ENCODE measurements around the gene OR4K5. TPM values are rescaled to one million over a fixed set of nuclear protein-coding genes. Genes with fewer than 3 reads are reported as not detected.

OR4K5 gene
- total RNA-seq, 1 experiment from 2014 or later = not detected

DNA sequence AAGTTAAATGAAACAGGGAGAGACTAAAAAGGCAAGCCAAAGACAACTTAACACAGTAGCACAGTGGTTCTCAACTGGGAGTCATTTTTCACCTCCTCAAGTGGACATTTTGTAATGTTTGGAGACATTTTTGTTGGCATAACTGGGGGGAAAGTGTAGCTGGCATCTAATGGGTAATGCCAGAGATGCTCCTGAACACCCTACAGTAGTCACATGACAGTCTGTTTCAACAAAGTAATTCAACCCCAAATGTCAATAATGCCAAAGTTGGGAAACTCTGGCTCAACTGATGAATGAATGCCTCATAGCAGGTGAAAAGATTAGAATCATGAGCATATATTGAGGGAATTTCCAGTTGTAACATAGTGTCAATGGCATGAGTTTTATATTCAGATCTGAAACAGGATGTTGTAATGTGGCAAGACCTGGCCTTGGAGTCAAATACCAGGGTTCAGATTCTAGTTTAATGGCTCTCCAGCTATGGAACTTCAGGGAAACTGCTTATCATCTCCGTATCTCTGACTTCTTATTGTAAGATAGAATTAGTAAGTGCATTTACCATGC, 2.4 kb upstream of the OR4K5 start:
- Histone ChIP-seq H2AK5ac (ENCODE audit: insufficient read length, low read length) (no peak overlapping the region), H3K9ac (ENCODE audit: extremely low read depth, insufficient read length, low read length) (no peak overlapping the region), H3K4ac (ENCODE audit: low read depth, low read length) (no peak overlapping the region), H4K5ac (ENCODE audit: insufficient read length, low read depth, low read length) (no peak overlapping the region), H4K91ac (ENCODE audit: insufficient read length, low read depth, low read length) (no peak overlapping the region), H2BK120ac (ENCODE audit: low read depth, low read length, poor library complexity, severe bottlenecking) (no peak overlapping the region), H2AFZ (ENCODE audit: low read length) (no peak overlapping the region), H2BK20ac (ENCODE audit: low read depth, low read length, poor library complexity, severe bottlenecking) (no peak overlapping the region), H3K14ac (ENCODE audit: insufficient read depth, low read length) (no peak overlapping the region), H3K79me2 (ENCODE audit: insufficient read depth, low read length) (no peaks in the 10 kb centered on the region), H3K27me3 (ENCODE audit: insufficient read depth, low read length) (peaks cover 2% of the 10 kb centered on the region; the same call in 1 of the 2 replicates), H4K8ac (replicated peaks; ENCODE audit: insufficient read length, low read depth, low read length) (no peak overlapping the region), H2BK15ac (ENCODE audit: low read depth, low read length) (no peak overlapping the region), H3K23ac (ENCODE audit: insufficient read length, low read depth, low read length) (no peak overlapping the region), H3K4me1 (ENCODE audit: insufficient read depth, low read length) (no peaks in the 10 kb centered on the region), H3K4me2 (ENCODE audit: insufficient read depth, insufficient read length, low read length) (no peak overlapping the region), H3K18ac (ENCODE audit: insufficient read length, low read depth, low read length) (no peak overlapping the region), H3K27ac (ENCODE audit: insufficient read length, low read depth, low read length) (no peak overlapping the region), H3K56ac (ENCODE audit: insufficient read length, low read depth, low read length) (no peak overlapping the region), H3T11ph (ENCODE audit: low read length) (no peak overlapping the region), H3K23me2 (ENCODE audit: insufficient read length, low read depth, low read length, poor library complexity, severe bottlenecking) (no peaks in the 10 kb centered on the region), H2BK5ac (ENCODE audit: insufficient read length, low read length) (no peak overlapping the region), H3K79me1 (ENCODE audit: insufficient read depth, low read depth, low read length, poor library complexity, severe bottlenecking) (no peaks in the 10 kb centered on the region), H3K9me3 (ENCODE audit: control insufficient read depth, low read depth, low read length) (peaks cover 84% of the 10 kb centered on the region), H4K20me1 (ENCODE audit: control insufficient read depth, insufficient read depth, insufficient read length) (no peaks in the 10 kb centered on the region), H2BK12ac (ENCODE audit: insufficient read length, low read depth, low read length) (no peak overlapping the region)
- Mint-ChIP-seq H3K9me3 (peaks cover 19 to 20% of the 10 kb centered on the region in 2 experiments), H3K27me3 (ENCODE audit: low read depth) (no peaks in the 10 kb centered on the region; the same call in 1 of the 2 replicates), H3K27ac (no peak overlapping the region), H3K4me1 (no peaks in the 10 kb centered on the region), H3K4me3 (no peak overlapping the region), H3K36me3 (ENCODE audit: insufficient read depth in 1 of 3, low read depth in 3 of 3) (peaks cover 0 to 11% (median 6%) of the 10 kb centered on the region in 3 experiments; a peak in 5 of 7 replicates)
- no CpG with 5 or more reads among the region's 1 CpG for WGBS (ENCODE audit: extremely low coverage, insufficient read length, low lambda C conversion rate)
- DNase-seq = no peak
- TF ChIP-seq, protein P1, sequence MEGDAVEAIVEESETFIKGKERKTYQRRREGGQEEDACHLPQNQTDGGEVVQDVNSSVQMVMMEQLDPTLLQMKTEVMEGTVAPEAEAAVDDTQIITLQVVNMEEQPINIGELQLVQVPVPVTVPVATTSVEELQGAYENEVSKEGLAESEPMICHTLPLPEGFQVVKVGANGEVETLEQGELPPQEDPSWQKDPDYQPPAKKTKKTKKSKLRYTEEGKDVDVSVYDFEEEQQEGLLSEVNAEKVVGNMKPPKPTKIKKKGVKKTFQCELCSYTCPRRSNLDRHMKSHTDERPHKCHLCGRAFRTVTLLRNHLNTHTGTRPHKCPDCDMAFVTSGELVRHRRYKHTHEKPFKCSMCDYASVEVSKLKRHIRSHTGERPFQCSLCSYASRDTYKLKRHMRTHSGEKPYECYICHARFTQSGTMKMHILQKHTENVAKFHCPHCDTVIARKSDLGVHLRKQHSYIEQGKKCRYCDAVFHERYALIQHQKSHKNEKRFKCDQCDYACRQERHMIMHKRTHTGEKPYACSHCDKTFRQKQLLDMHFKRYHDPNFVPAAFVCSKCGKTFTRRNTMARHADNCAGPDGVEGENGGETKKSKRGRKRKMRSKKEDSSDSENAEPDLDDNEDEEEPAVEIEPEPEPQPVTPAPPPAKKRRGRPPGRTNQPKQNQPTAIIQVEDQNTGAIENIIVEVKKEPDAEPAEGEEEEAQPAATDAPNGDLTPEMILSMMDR (conservative IDR thresholded peaks at IDR 0.05) = no peak

All from H9 (cell line).